ENCODE data around the gene TBATA. TPM values are rescaled to one million over a fixed set of nuclear protein-coding genes. Genes with fewer than 3 reads are reported as not detected.

Gene TBATA
- polyA plus RNA-seq, 1 donor (not counting 4 experiments of a cell fraction or from before 2014, with no cell fraction given), result not detected

- peaks cover 39% of the 10 kb centered on the region for H3K79me2 ChIP-seq (ENCODE audit: control insufficient read depth, insufficient read depth, low read length)
- no peak overlapping the region for H3K4me2 ChIP-seq (ENCODE audit: control insufficient read depth, extremely low read depth, insufficient read depth, low read depth, low read length)
- H3K9ac ChIP-seq (ENCODE audit: control insufficient read depth, extremely low read depth, insufficient read depth, low read length), result no peak overlapping the region
- no peaks in the 10 kb centered on the region for H3K9me1 ChIP-seq (ENCODE audit: control insufficient read depth, extremely low read depth, insufficient read depth, low read length)
- DNase-seq (ENCODE audit: low read depth, low spot score) (no peak), FAIRE-seq (no peak)
- no peaks in the 10 kb centered on the region for H4K20me1 ChIP-seq (ENCODE audit: control insufficient read depth, extremely low read depth, insufficient read depth, low read length)
- no peaks in the 10 kb centered on the region for H3K9me3 ChIP-seq (ENCODE audit: control insufficient read depth, low read depth, low read length)
- peaks cover 4% of the 10 kb centered on the region for H3K4me1 ChIP-seq (ENCODE audit: control insufficient read depth, extremely low read depth, insufficient read depth, low read length)
- dilution Hi-C loops (cut with MboI; ENCODE audit: extremely low pct_ligation_motif_present, low sequenced_read_pairs), result no loop called here
- TF ChIP-seq CTCF (optimal IDR thresholded peaks at IDR 0.05 in 1 of 3, IDR thresholded peaks at IDR 0.05 in 1 of 3, conservative IDR thresholded peaks at IDR 0.05 in 1 of 3; ENCODE audit: extremely low read depth in 1 of 3, insufficient read depth in 2 of 3, low read length in 3 of 3) (no peak), EZH2 (IDR thresholded peaks at IDR 0.05; ENCODE audit: low read length) (no peak)
- H3K36me3 ChIP-seq (ENCODE audit: control insufficient read depth in 2 of 2, extremely low read depth in 1 of 2, insufficient read depth in 2 of 2, low read length in 2 of 2), result peaks cover 7 to 22% of the 10 kb centered on the region in 2 experiments
- no peak overlapping the region for H3K27ac ChIP-seq (ENCODE audit: control insufficient read depth, insufficient read depth, low read length)
- H2AFZ ChIP-seq (ENCODE audit: control insufficient read depth, low read length), result no peak overlapping the region
- no peaks in the 10 kb centered on the region for H3K27me3 ChIP-seq (ENCODE audit: control insufficient read depth, extremely low read depth, insufficient read depth, low read length)
- no peak overlapping the region for H3K4me3 ChIP-seq (ENCODE audit: control insufficient read depth in 2 of 3, extremely low read depth in 1 of 3, insufficient read depth in 2 of 3, low read depth in 1 of 3, low read length in 3 of 3)
Observed at GRCh38 chr10:70822076-70822820, 37.1 kb upstream of the TBATA start.

GRCh38 chr10:70820976-70821750 is 36.0 kb upstream of the TBATA start:
- no peak overlapping the region for H3K4me3 ChIP-seq (ENCODE audit: control insufficient read depth in 2 of 3, extremely low read depth in 1 of 3, insufficient read depth in 2 of 3, low read depth in 1 of 3, low read length in 3 of 3)
- FAIRE-seq (no peak), DNase-seq (ENCODE audit: low read depth, low spot score) (no peak)
- H3K79me2 ChIP-seq (ENCODE audit: control insufficient read depth, insufficient read depth, low read length), result peaks cover 38% of the 10 kb centered on the region
- no peak overlapping the region for H3K4me2 ChIP-seq (ENCODE audit: control insufficient read depth, extremely low read depth, insufficient read depth, low read depth, low read length)
- H3K9ac ChIP-seq (ENCODE audit: control insufficient read depth, extremely low read depth, insufficient read depth, low read length), result no peak overlapping the region
- no peak overlapping the region for H2AFZ ChIP-seq (ENCODE audit: control insufficient read depth, low read length)
- no peaks in the 10 kb centered on the region for H4K20me1 ChIP-seq (ENCODE audit: control insufficient read depth, extremely low read depth, insufficient read depth, low read length)
- TF ChIP-seq EZH2 (IDR thresholded peaks at IDR 0.05; ENCODE audit: low read length) (no peak), CTCF (optimal IDR thresholded peaks at IDR 0.05 in 1 of 3, IDR thresholded peaks at IDR 0.05 in 1 of 3, conservative IDR thresholded peaks at IDR 0.05 in 1 of 3; ENCODE audit: extremely low read depth in 1 of 3, insufficient read depth in 2 of 3, low read length in 3 of 3) (no peak)
- H3K36me3 ChIP-seq (ENCODE audit: control insufficient read depth in 2 of 2, extremely low read depth in 1 of 2, insufficient read depth in 2 of 2, low read length in 2 of 2), result peaks cover 7 to 22% of the 10 kb centered on the region in 2 experiments
- H3K9me3 ChIP-seq (ENCODE audit: control insufficient read depth, low read depth, low read length), result no peaks in the 10 kb centered on the region
- H3K9me1 ChIP-seq (ENCODE audit: control insufficient read depth, extremely low read depth, insufficient read depth, low read length), result no peaks in the 10 kb centered on the region
- dilution Hi-C loops (cut with MboI; ENCODE audit: extremely low pct_ligation_motif_present, low sequenced_read_pairs), result no loop called here
- H3K27me3 ChIP-seq (ENCODE audit: control insufficient read depth, extremely low read depth, insufficient read depth, low read length), result no peaks in the 10 kb centered on the region
- H3K27ac ChIP-seq (ENCODE audit: control insufficient read depth, insufficient read depth, low read length), result no peak overlapping the region
- no peaks in the 10 kb centered on the region for H3K4me1 ChIP-seq (ENCODE audit: control insufficient read depth, extremely low read depth, insufficient read depth, low read length)
